ENCODE measurements around the gene DBT. TPM values are rescaled to one million over a fixed set of nuclear protein-coding genes. Genes with fewer than 3 reads are reported as not detected.
A peak's percentile ranks its signal among the peaks of the same experiment; 100 is the strongest.

The DBT gene
- total RNA-seq, 1 experiment from 2014 or later, result 13.1 TPM

- Histone ChIP-seq H3K9me2 (replicated peaks; ENCODE audit: insufficient read depth, low read length) (no peaks in the 10 kb centered on the region), H3K9ac (ENCODE audit: low read length) (no peak overlapping the region), H3K79me2 (ENCODE audit: low read length) (peaks cover 33% of the 10 kb centered on the region), H2AFZ (ENCODE audit: low read length) (no peak overlapping the region), H3K27me3 (ENCODE audit: low read length) (no peaks in the 10 kb centered on the region), H3K4me3 (ENCODE audit: low read length) (no peak overlapping the region), H3K9me3 (ENCODE audit: low read length) (no peaks in the 10 kb centered on the region), H4K20me1 (ENCODE audit: insufficient read depth, low read depth, low read length) (no peaks in the 10 kb centered on the region), H3K4me1 (ENCODE audit: low read length) (peaks cover 13% of the 10 kb centered on the region), H3K36me3 (ENCODE audit: insufficient read depth, low read length) (peaks cover 67% of the 10 kb centered on the region; the same call in 1 of the 2 replicates), H3K4me2 (ENCODE audit: low read depth, low read length, poor library complexity, severe bottlenecking) (no peak overlapping the region), H3K27ac (ENCODE audit: low read length) (no peak overlapping the region)
- no peak for DNase-seq
Observed at GRCh38 chr1:100231721-100232120, 17.9 kb downstream of the DBT start.

DNA sequence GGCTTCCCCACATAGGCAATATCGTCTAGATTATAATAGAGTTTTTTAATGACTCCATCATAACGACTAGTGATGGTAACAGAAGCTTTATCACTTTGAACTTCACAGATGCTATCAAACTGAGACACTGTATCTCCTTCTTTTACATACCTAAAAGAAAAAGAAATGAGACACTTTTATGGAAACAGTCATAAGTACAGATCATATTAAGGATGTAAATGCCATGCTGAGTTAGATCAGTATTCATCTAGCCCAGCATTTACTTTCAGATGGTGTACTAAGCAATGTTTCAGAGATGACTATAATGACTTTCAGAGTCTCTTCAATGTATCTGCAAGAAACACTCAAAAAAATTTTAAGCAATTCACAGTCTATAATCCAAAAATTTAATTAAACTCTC lies 18.9 kb downstream of the DBT start:
- H3K9ac ChIP-seq (ENCODE audit: low read length), result no peak overlapping the region
- H3K27me3 ChIP-seq (ENCODE audit: low read length), result no peaks in the 10 kb centered on the region
- no peaks in the 10 kb centered on the region for H4K20me1 ChIP-seq (ENCODE audit: insufficient read depth, low read depth, low read length)
- peaks cover 32% of the 10 kb centered on the region for H3K79me2 ChIP-seq (ENCODE audit: low read length)
- H3K36me3 ChIP-seq (ENCODE audit: insufficient read depth, low read length), result peaks cover 67% of the 10 kb centered on the region; the same call in 1 of the 2 replicates
- peaks cover 13% of the 10 kb centered on the region for H3K4me1 ChIP-seq (ENCODE audit: low read length)
- H3K9me3 ChIP-seq (ENCODE audit: low read length), result no peaks in the 10 kb centered on the region
- no peak overlapping the region for H3K4me2 ChIP-seq (ENCODE audit: low read depth, low read length, poor library complexity, severe bottlenecking)
- H3K9me2 ChIP-seq (replicated peaks; ENCODE audit: insufficient read depth, low read length), result no peaks in the 10 kb centered on the region
- no peak overlapping the region for H3K4me3 ChIP-seq (ENCODE audit: low read length)
- H2AFZ ChIP-seq (ENCODE audit: low read length), result no peak overlapping the region
- no peak overlapping the region for H3K27ac ChIP-seq (ENCODE audit: low read length)
- no peak for DNase-seq

DNA sequence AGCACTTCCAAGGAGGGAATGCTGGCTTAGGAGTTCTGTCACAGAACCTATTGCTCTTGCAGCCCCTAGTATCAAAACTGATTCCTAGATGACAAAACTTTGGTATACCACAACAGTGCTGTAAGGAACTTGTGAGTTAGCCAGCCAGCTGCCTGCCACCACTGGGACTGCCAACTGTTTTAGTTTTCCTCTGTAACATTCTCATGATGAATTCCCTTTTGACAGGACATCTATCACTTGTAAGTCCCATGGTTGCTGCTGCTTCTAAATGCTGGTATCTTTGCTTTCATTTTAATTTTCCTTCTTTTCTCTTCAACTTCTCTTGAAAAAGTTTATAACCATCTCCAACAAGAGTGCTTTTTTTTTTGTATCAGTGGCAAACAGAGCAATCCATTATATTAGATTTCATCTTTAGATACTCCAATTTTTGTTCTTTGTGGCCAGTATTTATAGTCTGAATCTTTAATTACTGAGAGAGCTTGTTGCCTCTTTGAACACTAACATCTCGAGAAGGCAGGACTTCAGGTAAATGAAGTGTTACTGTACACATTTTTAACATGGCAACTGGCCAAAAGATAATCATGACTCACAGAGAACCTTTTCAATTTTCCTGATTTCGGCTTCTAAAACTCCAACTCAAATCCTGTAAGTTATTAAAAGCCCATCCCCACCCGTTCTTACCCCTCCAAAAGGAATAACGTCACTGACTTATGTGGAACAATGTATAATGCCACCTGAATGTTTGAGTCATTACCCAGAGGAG lies 19.8 kb downstream of the DBT start:
- H3K4me2 ChIP-seq (ENCODE audit: low read depth, low read length, poor library complexity, severe bottlenecking), result no peak overlapping the region
- no peaks in the 10 kb centered on the region for H3K27me3 ChIP-seq (ENCODE audit: low read length)
- peaks cover 65% of the 10 kb centered on the region; the same call in 1 of the 2 replicates for H3K36me3 ChIP-seq (ENCODE audit: insufficient read depth, low read length)

GRCh38 chr1:100222428-100222827 lies 27.2 kb downstream of the DBT start:
- no peak for DNase-seq
- Histone ChIP-seq H3K9me3 (ENCODE audit: low read length) (no peaks in the 10 kb centered on the region), H3K4me1 (ENCODE audit: low read length) (no peaks in the 10 kb centered on the region), H3K9me2 (replicated peaks; ENCODE audit: insufficient read depth, low read length) (no peaks in the 10 kb centered on the region), H3K9ac (ENCODE audit: low read length) (no peak overlapping the region), H3K27ac (ENCODE audit: low read length) (no peak overlapping the region), H4K20me1 (ENCODE audit: insufficient read depth, low read depth, low read length) (no peaks in the 10 kb centered on the region), H3K4me2 (ENCODE audit: low read depth, low read length, poor library complexity, severe bottlenecking) (no peak overlapping the region), H3K79me2 (ENCODE audit: low read length) (peaks cover 24% of the 10 kb centered on the region), H3K4me3 (ENCODE audit: low read length) (no peak overlapping the region), H3K27me3 (ENCODE audit: low read length) (no peaks in the 10 kb centered on the region), H3K36me3 (ENCODE audit: insufficient read depth, low read length) (peaks cover 32% of the 10 kb centered on the region), H2AFZ (ENCODE audit: low read length) (no peak overlapping the region)

More for the DNA sequence above, 19.8 kb downstream of the DBT start:
- Histone ChIP-seq H3K4me3 (ENCODE audit: low read length) (no peak overlapping the region), H3K9ac (ENCODE audit: low read length) (no peak overlapping the region), H3K9me2 (replicated peaks; ENCODE audit: insufficient read depth, low read length) (no peaks in the 10 kb centered on the region), H2AFZ (ENCODE audit: low read length) (no peak overlapping the region), H3K79me2 (ENCODE audit: low read length) (peaks cover 25% of the 10 kb centered on the region), H3K4me1 (ENCODE audit: low read length) (peaks cover 10% of the 10 kb centered on the region), H3K9me3 (ENCODE audit: low read length) (no peaks in the 10 kb centered on the region), H4K20me1 (ENCODE audit: insufficient read depth, low read depth, low read length) (no peaks in the 10 kb centered on the region), H3K27ac (ENCODE audit: low read length) (no peak overlapping the region)
- no peak for DNase-seq

GRCh38 chr1:100219883-100220282 lies 29.8 kb downstream of the DBT start:
- Histone ChIP-seq H3K4me3 (ENCODE audit: low read length) (no peak overlapping the region), H2AFZ (ENCODE audit: low read length) (no peak overlapping the region), H3K9me3 (ENCODE audit: low read length) (no peaks in the 10 kb centered on the region), H3K27ac (ENCODE audit: low read length) (no peak overlapping the region), H4K20me1 (ENCODE audit: insufficient read depth, low read depth, low read length) (no peaks in the 10 kb centered on the region), H3K9me2 (replicated peaks; ENCODE audit: insufficient read depth, low read length) (no peaks in the 10 kb centered on the region), H3K79me2 (ENCODE audit: low read length) (peaks cover 15% of the 10 kb centered on the region), H3K4me1 (ENCODE audit: low read length) (no peaks in the 10 kb centered on the region), H3K36me3 (ENCODE audit: insufficient read depth, low read length) (peaks cover 41% of the 10 kb centered on the region), H3K9ac (ENCODE audit: low read length) (no peak overlapping the region), H3K4me2 (ENCODE audit: low read depth, low read length, poor library complexity, severe bottlenecking) (no peak overlapping the region), H3K27me3 (ENCODE audit: low read length) (no peaks in the 10 kb centered on the region)
- peak; percentile 36 for DNase-seq

DNA sequence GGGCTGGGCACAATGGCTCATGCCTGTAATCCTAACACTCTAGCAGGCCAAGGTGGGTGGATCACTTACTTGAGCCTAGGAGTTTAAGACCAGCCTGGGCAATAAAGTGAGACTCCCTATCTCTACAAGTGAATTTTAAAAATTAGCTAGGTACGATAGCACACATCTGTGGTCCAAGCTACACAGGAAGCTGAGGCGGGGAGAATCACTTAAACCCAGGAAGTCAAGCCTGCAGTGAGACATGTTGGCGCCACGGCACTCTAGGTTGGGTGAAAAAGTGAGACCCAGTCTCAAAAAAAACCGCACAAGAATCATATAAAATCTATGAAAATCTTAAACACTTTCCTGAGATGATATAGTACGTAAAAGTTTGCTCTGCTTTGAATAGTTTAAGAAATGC lies 30.2 kb downstream of the DBT start:
- Histone ChIP-seq H3K27me3 (ENCODE audit: low read length) (no peaks in the 10 kb centered on the region), H3K4me3 (ENCODE audit: low read length) (no peak overlapping the region), H4K20me1 (ENCODE audit: insufficient read depth, low read depth, low read length) (no peaks in the 10 kb centered on the region), H3K27ac (ENCODE audit: low read length) (no peak overlapping the region), H2AFZ (ENCODE audit: low read length) (no peak overlapping the region), H3K79me2 (ENCODE audit: low read length) (peaks cover 14% of the 10 kb centered on the region), H3K9ac (ENCODE audit: low read length) (no peak overlapping the region), H3K9me2 (replicated peaks; ENCODE audit: insufficient read depth, low read length) (no peaks in the 10 kb centered on the region), H3K9me3 (ENCODE audit: low read length) (no peaks in the 10 kb centered on the region), H3K36me3 (ENCODE audit: insufficient read depth, low read length) (peaks cover 46% of the 10 kb centered on the region), H3K4me1 (ENCODE audit: low read length) (no peaks in the 10 kb centered on the region), H3K4me2 (ENCODE audit: low read depth, low read length, poor library complexity, severe bottlenecking) (no peak overlapping the region)
- no peak for DNase-seq

- DNase-seq, result no peak
- H3K4me2 ChIP-seq (ENCODE audit: low read depth, low read length, poor library complexity, severe bottlenecking), result no peak overlapping the region
- H3K27ac ChIP-seq (ENCODE audit: low read length), result no peak overlapping the region
- H3K27me3 ChIP-seq (ENCODE audit: low read length), result no peaks in the 10 kb centered on the region
- no peaks in the 10 kb centered on the region for H3K4me1 ChIP-seq (ENCODE audit: low read length)
- no peaks in the 10 kb centered on the region for H3K9me3 ChIP-seq (ENCODE audit: low read length)
- H3K36me3 ChIP-seq (ENCODE audit: insufficient read depth, low read length), result peaks cover 45% of the 10 kb centered on the region
- no peaks in the 10 kb centered on the region for H4K20me1 ChIP-seq (ENCODE audit: insufficient read depth, low read depth, low read length)
- no peak overlapping the region for H2AFZ ChIP-seq (ENCODE audit: low read length)
- H3K79me2 ChIP-seq (ENCODE audit: low read length), result peaks cover 7% of the 10 kb centered on the region
- no peaks in the 10 kb centered on the region for H3K9me2 ChIP-seq (replicated peaks; ENCODE audit: insufficient read depth, low read length)
- no peak overlapping the region for H3K9ac ChIP-seq (ENCODE audit: low read length)
- no peak overlapping the region for H3K4me3 ChIP-seq (ENCODE audit: low read length)
Observed at GRCh38 chr1:100217834-100218233, 31.8 kb downstream of the DBT start.

DNA sequence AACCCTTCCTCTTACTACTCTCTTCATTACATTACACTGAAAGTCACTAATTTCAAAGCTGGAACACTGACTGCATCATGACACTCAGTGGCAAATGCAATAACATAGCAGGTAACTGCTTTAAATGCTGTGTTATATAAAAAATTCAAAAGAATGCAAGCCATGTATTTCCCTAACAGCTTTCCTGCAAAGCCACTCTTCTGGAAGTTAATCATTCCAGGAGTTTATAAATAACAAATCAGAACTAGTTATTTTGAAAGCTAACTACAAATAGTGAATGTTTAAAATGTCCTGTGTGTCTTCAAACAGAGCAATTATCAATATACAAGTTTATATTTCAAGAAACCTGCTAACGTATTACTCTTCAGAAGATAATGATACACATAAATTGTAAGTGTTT lies 34.5 kb downstream of the DBT start:
- Histone ChIP-seq H3K9me2 (replicated peaks; ENCODE audit: insufficient read depth, low read length) (no peaks in the 10 kb centered on the region), H3K9ac (ENCODE audit: low read length) (no peak overlapping the region), H3K36me3 (ENCODE audit: insufficient read depth, low read length) (peaks cover 52% of the 10 kb centered on the region), H2AFZ (ENCODE audit: low read length) (no peak overlapping the region), H3K9me3 (ENCODE audit: low read length) (no peaks in the 10 kb centered on the region), H3K4me1 (ENCODE audit: low read length) (no peaks in the 10 kb centered on the region), H3K4me2 (ENCODE audit: low read depth, low read length, poor library complexity, severe bottlenecking) (no peak overlapping the region), H3K27ac (ENCODE audit: low read length) (no peak overlapping the region), H3K27me3 (ENCODE audit: low read length) (no peaks in the 10 kb centered on the region), H3K4me3 (ENCODE audit: low read length) (no peak overlapping the region), H4K20me1 (ENCODE audit: insufficient read depth, low read depth, low read length) (no peaks in the 10 kb centered on the region), H3K79me2 (ENCODE audit: low read length) (no peaks in the 10 kb centered on the region)
- DNase-seq, result no peak

Measured in Karpas-422 (cell line).